Left ventricle myocardium inferior (tissue), 1 donor: ENCODE measurements around the gene CFTR. TPM values are rescaled to one million over a fixed set of nuclear protein-coding genes. Genes with fewer than 3 reads are reported as not detected.

ENCODE experiments used
- DNase-seq: peaks from one replicate; pipeline ENCODE4 v3.0.0-alpha.2; 2020
- H3K27ac ChIP-seq: fragments of 200-600 bp; replicated peaks from 2 replicates; pipeline ENCODE4 v1.8.0; 2021
- H3K27me3 ChIP-seq: fragments of 200-600 bp; 2 replicates; pipeline ENCODE4 v1.8.0; 2021; ENCODE audit warnings: low read depth
- H3K36me3 ChIP-seq: fragments of 200-600 bp; 2 replicates; pipeline ENCODE4 v1.8.0; 2021
- H3K4me1 ChIP-seq: fragments of 200-600 bp; 2 replicates; pipeline ENCODE4 v1.8.0; 2021
- H3K4me3 ChIP-seq: fragments of 200-600 bp; 2 replicates; pipeline ENCODE4 v1.8.0; 2021; ENCODE audit warnings: mild to moderate bottlenecking, moderate library complexity
- H3K9me3 ChIP-seq: fragments of 200-600 bp; replicated peaks from 2 replicates; pipeline ENCODE4 v1.8.0; 2021
- intact Hi-C: fragments of 100-400 bp; cut with micrococcal nuclease; formaldehyde crosslinking; loops from one replicate; pipeline ENCODE4 v1.11.0; 2022
- total RNA-seq: library from RNA; stranded (reverse); fragmentation: NEBNext Ultra II Directional; extraction: Animal tissue kit (Norgen Biotek cat#: 25700); gene quantifications from one replicate; pipeline ENCODE4 v1.2.1, GENCODE V29; 2021
- TF ChIP-seq, protein P1 (sequence below): fragments of 200-600 bp; IDR thresholded peaks from 2 replicates; pipeline ENCODE4 v1.8.0; 2021; ENCODE audit warnings: antibody characterized with exemption, mild to moderate bottlenecking, borderline replicate concordance
- donor health status: DM: no; HTN: yes; CAD: no; lungs with severe emphysema.

The CFTR gene
- total RNA-seq, 1 donor from 2014 or later, result 0.11 TPM

DNA sequence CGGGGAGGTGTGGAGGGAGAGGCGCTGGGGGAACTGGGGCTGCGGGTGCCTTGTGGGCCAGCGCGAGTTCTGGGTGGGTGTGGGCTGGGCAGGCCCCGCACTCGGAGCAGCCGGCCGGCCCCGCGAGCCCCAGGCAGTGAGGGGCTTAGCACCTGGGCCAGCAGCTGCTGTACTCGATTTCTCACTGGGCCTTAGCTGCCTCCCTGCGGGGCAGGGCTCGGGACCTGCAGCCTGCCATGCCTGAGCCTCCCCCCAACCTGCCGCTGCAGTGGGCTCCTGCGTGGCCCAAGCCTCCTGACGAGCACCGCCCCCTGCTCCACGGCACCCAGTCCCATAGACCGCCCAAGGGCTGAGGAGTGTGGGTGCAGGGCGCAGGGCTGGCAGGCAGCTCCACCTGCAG lies 116.3 kb downstream of the CFTR start:
- Histone ChIP-seq H3K27ac (no peak overlapping the region), H3K4me1 (no peaks in the 10 kb centered on the region), H3K9me3 (no peaks in the 10 kb centered on the region), H3K36me3 (no peaks in the 10 kb centered on the region), H3K4me3 (no peak overlapping the region), H3K27me3 (no peaks in the 10 kb centered on the region)
- intact Hi-C loops, result no loop called here
- DNase-seq, result no peak
- TF ChIP-seq, protein P1, sequence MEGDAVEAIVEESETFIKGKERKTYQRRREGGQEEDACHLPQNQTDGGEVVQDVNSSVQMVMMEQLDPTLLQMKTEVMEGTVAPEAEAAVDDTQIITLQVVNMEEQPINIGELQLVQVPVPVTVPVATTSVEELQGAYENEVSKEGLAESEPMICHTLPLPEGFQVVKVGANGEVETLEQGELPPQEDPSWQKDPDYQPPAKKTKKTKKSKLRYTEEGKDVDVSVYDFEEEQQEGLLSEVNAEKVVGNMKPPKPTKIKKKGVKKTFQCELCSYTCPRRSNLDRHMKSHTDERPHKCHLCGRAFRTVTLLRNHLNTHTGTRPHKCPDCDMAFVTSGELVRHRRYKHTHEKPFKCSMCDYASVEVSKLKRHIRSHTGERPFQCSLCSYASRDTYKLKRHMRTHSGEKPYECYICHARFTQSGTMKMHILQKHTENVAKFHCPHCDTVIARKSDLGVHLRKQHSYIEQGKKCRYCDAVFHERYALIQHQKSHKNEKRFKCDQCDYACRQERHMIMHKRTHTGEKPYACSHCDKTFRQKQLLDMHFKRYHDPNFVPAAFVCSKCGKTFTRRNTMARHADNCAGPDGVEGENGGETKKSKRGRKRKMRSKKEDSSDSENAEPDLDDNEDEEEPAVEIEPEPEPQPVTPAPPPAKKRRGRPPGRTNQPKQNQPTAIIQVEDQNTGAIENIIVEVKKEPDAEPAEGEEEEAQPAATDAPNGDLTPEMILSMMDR, result no peak

DNA sequence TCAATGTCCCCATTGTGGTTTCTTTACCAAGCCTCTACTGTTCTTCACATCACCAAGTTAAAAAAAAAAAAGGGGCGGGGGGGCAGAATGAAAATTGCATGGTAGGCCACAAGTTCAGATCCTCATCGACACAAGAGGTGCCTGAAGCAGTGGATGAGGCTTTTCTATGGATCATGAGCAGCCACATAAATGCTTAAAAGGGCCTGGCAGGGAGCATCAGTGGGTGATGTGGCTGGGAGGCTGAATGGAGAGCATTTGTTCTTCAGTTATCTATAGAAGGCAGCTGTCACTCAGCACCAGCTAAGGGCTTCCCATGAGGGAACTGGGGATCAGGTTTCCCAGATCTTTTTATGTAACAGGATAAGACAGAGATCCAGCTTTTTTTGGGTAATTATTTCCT lies 117.9 kb downstream of the CFTR start:
- TF ChIP-seq, protein P1, result no peak
- Histone ChIP-seq H3K4me1 (no peaks in the 10 kb centered on the region), H3K9me3 (no peaks in the 10 kb centered on the region), H3K4me3 (no peak overlapping the region), H3K36me3 (no peaks in the 10 kb centered on the region), H3K27ac (no peak overlapping the region), H3K27me3 (no peaks in the 10 kb centered on the region)
- DNase-seq, result no peak
- intact Hi-C loops, result no loop called here

DNA sequence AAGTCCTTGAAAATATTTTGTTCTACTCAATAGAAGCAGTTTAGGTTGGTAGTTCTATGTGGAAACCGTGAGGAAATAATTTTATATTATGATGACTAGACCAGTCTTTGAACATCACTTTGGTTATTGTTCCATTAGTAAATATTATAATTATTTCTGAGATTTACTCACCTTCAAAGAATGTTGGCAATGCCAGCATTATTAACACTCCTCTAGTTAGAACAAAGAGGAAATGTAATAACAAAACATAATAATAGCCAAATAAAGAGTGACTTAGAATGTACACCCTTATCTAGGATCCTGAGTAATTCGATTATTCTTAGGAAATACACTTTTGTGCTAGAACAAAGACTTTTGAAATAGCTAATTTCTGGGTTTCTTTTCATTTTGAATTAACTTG lies 121.1 kb downstream of the CFTR start:
- H3K36me3 ChIP-seq, result no peaks in the 10 kb centered on the region
- no peaks in the 10 kb centered on the region for H3K9me3 ChIP-seq
- H3K4me1 ChIP-seq, result no peaks in the 10 kb centered on the region
- H3K4me3 ChIP-seq, result no peak overlapping the region
- no peak overlapping the region for H3K27ac ChIP-seq
- TF ChIP-seq, protein P1, result no peak
- intact Hi-C loops, result no loop called here
- H3K27me3 ChIP-seq, result no peaks in the 10 kb centered on the region
- DNase-seq, result no peak

DNA sequence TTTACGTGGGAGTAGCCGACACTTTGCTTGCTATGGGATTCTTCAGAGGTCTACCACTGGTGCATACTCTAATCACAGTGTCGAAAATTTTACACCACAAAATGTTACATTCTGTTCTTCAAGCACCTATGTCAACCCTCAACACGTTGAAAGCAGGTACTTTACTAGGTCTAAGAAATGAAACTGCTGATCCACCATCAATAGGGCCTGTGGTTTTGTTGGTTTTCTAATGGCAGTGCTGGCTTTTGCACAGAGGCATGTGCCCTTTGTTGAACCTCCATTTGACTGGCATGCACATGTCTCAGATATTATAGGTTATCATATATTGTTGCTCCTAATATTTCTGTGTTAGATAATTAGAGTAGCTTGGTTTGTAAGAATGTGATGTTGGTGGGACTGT lies 123.8 kb downstream of the CFTR start:
- no peak for DNase-seq
- H3K4me3 ChIP-seq, result no peak overlapping the region
- H3K27ac ChIP-seq, result no peak overlapping the region
- TF ChIP-seq, protein P1, result no peak
- H3K27me3 ChIP-seq, result no peaks in the 10 kb centered on the region
- H3K4me1 ChIP-seq, result no peaks in the 10 kb centered on the region
- intact Hi-C loops, result no loop called here
- H3K36me3 ChIP-seq, result no peaks in the 10 kb centered on the region
- no peaks in the 10 kb centered on the region for H3K9me3 ChIP-seq

DNA sequence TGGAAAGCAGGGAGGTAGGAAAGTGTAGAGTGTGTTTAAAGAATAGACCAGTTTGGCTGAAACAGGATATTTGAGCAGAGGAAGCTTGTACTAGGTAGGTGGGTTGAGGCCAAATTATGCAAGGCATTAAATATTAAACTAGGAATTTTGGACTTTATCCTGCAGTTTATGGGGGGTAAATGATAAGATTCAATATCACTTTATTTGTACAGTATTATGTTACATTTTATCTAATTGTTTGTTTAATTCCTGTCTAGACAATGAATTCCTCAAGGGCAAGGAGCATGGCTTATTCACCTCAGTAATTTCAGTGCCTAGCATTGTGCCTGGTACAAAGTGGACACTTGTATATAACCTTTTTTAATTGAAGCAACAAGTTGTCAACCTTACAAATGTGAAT lies 125.9 kb downstream of the CFTR start:
- Histone ChIP-seq H3K27ac (no peak overlapping the region), H3K4me1 (no peaks in the 10 kb centered on the region), H3K9me3 (no peaks in the 10 kb centered on the region), H3K27me3 (no peaks in the 10 kb centered on the region), H3K36me3 (no peaks in the 10 kb centered on the region), H3K4me3 (no peak overlapping the region)
- intact Hi-C loops, result no loop called here
- TF ChIP-seq, protein P1, result no peak
- no peak for DNase-seq

DNA sequence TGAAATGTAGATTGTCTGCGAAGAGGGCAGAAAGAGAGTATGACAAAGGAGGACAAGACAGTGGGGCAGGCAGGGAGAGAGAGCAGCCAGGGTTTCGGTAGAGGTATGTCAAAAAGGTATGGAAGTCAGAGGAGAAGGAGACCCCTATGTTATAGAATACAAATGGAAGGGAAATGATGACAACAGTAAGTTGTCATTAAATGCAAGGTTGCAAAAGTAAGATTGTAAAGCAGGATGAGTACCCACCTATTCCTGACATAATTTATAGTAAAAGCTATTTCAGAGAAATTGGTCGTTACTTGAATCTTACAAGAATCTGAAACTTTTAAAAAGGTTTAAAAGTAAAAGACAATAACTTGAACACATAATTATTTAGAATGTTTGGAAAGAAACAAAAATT lies 126.3 kb downstream of the CFTR start:
- Histone ChIP-seq H3K27me3 (no peaks in the 10 kb centered on the region), H3K4me3 (no peak overlapping the region), H3K36me3 (no peaks in the 10 kb centered on the region), H3K27ac (no peak overlapping the region), H3K9me3 (no peaks in the 10 kb centered on the region), H3K4me1 (no peaks in the 10 kb centered on the region)
- intact Hi-C loops, result no loop called here
- no peak for DNase-seq
- TF ChIP-seq, protein P1, result no peak
